GM18507 (cell line): Measurements from ENCODE around the gene ADGRL4.
"Not testable (repeated sequence)": the region's sequence is repeated elsewhere in the genome, so short reads cannot be mapped to it uniquely, and the experiment has no call there.

ENCODE experiments used
- DNase-seq: peaks from one replicate; pipeline ENCODE4 v3.0.0; 2011; ENCODE audit warnings: low read depth; ENCODE audit not compliant: insufficient read length; ENCODE audit errors: extremely low spot score
- FAIRE-seq: peaks from 2 replicates; lab custom pipeline; 2011; peaks lifted over from hg19 to GRCh38; lab: Jason Lieb, UNC

ADGRL4 gene

DNA sequence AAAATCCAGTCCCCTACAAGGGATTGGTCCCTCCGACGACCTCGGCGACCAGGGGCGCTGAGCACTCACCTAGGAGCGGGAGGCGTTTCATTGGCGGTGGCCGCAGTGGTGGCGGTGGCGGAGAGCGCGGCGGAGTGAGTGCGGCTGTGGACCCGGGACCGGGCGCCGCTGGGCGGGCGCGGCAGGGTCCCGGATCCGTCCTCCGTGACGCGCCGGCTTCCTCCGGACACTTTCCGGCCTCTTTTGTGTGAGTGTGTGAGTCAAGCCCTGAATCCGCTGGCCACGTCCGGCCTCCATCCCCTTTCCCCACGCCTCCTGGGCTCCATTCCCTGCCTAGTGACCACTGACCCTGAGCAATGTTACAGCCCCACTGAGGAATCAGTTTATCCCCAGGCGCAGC, at the start of gene ADGRL4:
ADGRL4 (minus strand) TSS at position 167 of the 400 bp plus-strand sequence; CDS start at position 91, 76 bp downstream.
- DNase-seq (no peak), FAIRE-seq (no peak)

- DNase-seq = no peak
- no peak for FAIRE-seq
Measured at GRCh38 chr1:79055856-79056255, 49.3 kb upstream of the ADGRL4 start.

- FAIRE-seq (peak; percentile 93), DNase-seq (no peak)
Measured at GRCh38 chr1:79052829-79053449, 46.4 kb upstream of the ADGRL4 start.

- FAIRE-seq (no peak), DNase-seq (no peak)
Measured at GRCh38 chr1:79044974-79045650, 38.6 kb upstream of the ADGRL4 start.

- FAIRE-seq = no peak
- DNase-seq = no peak
Measured at GRCh38 chr1:79043506-79043905, 37.0 kb upstream of the ADGRL4 start.

GRCh38 chr1:79042539-79042938, 36.0 kb upstream of the ADGRL4 start:
- FAIRE-seq (no peak), DNase-seq (no peak)

- no peak for DNase-seq
- FAIRE-seq = peak; percentile 52
Measured at GRCh38 chr1:79042117-79042516, 35.6 kb upstream of the ADGRL4 start.

GRCh38 chr1:79041666-79042065, 35.1 kb upstream of the ADGRL4 start:
- DNase-seq (no peak), FAIRE-seq (no peak)

DNA sequence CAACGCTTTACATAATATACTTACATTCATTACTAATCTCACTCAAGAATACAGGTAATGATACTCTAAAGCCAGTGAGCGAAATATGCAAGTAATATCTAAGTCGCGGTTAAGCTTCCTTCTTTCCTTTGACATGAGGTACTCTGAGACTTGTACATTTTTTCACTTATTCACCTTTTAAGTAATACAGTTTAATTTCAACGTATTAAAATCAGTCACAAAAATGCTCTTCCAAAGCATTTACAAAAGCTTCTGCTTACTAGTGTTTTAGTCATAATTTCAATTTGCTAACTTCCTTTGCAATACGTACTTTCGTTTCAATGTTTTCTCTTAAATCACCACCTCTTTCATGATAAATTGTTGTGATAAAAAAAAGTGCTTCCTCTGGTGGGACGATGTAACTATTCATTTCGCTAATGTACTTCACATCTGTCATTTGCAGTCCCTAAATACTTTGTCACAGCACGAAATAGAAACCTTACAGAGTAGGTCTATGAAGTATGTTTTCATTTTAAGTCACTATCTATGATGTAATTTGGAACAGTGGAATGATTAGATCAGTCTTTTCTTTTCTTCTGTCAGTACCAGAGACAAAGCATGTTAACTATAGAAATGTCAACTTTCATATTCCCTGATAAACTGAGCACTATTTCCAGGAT, 34.0 kb upstream of the ADGRL4 start:
- peak; percentile 76 for FAIRE-seq
- DNase-seq = no peak

- no peak for FAIRE-seq
Measured at GRCh38 chr1:79037085-79037484, 30.6 kb upstream of the ADGRL4 start.

GRCh38 chr1:79012500-79012899, 6.0 kb upstream of the ADGRL4 start:
- FAIRE-seq (no peak), DNase-seq (no peak)

More at GRCh38 chr1:79037085-79037484, 30.6 kb upstream of the ADGRL4 start:
- no peak for DNase-seq

GRCh38 chr1:79010589-79010988, 4.1 kb upstream of the ADGRL4 start:
- no peak for FAIRE-seq
- DNase-seq = no peak

- FAIRE-seq (no peak), DNase-seq (no peak)
Measured at GRCh38 chr1:79005945-79006344, 585 bp downstream of the ADGRL4 start.

DNA sequence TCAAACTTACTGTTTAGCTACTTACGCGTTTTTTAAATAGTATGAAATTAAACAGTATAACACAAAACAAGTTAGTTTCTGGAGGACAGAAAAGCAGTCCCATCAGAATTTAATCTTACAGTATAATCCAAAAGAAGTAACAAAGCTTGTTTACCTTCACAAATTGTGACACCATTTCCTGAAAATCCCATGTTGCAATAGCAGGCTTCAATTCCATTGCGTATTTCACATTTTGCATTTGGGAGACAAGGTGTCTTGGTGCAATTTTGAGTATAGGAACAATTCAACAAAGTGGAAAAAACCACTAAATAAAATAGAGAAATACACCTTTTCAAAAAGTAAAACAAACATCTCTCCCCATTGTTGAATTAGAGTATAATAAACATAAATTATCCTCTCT, 1.6 kb downstream of the ADGRL4 start:
- no peak for FAIRE-seq
- no peak for DNase-seq

DNA sequence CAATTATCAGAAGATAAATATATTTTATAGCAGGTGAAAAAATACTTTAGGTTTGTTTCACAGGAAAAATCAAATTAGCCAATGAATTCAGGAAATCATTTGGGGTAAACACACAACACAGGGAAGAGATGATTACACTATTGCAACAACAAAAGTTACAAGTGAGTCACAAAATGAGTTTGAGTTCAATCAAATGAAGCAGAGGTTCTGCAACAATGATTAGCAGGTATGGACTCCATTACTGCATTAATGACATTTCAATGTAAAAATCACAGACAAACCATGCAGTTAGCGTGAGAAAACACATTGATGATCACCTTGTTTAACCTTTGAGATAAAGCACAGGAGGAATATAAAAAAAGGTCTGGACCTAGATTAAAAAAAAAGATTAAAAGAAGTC, 9.7 kb downstream of the ADGRL4 start:
- no peak for FAIRE-seq

DNA sequence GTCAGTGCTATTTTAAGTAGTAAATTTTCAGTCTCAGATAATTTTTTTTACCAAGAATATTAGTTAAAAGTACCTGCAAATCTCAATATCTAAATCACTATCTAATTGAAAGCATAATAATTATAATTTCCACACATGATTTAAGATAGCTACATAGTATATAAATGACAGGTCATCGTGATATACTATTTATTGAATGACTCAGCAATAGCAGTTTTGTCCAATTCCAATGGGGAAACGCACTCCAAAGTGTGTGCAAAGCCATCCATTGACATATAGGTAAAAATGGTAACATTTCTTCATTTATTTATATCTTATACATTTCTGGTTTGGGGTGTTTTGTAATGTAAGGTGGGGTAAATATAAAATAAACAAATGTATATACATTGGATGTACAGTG, 19.5 kb downstream of the ADGRL4 start:
- FAIRE-seq = no peak
- no peak for DNase-seq

More for the DNA sequence above, 9.7 kb downstream of the ADGRL4 start:
- DNase-seq = no peak

DNA sequence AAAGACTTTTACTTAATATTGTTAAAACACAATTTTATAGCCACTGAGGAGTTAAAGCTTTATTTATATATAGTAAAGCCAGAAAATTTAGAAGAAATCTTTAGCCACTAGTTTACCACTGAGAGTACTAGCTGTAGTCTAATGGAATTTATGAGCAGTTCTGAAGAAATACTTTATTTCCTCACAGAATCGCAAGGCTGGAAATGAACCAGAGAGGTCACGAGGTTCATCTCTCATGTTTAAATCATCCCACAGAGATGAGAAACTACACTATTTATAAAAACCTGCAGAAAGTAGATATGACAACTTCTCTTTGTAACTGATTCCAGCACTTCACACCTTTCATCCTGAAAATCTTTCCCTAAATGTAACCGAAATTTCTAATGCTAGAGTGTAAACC, 26.0 kb downstream of the ADGRL4 start:
- no peak for FAIRE-seq
- DNase-seq = no peak

- DNase-seq = no peak
- no peak for FAIRE-seq
Measured at GRCh38 chr1:78972723-78973122, 33.8 kb downstream of the ADGRL4 start.

- DNase-seq, FAIRE-seq: not testable (repeated sequence)
Measured at GRCh38 chr1:78967091-78967490, 39.4 kb downstream of the ADGRL4 start.

DNA sequence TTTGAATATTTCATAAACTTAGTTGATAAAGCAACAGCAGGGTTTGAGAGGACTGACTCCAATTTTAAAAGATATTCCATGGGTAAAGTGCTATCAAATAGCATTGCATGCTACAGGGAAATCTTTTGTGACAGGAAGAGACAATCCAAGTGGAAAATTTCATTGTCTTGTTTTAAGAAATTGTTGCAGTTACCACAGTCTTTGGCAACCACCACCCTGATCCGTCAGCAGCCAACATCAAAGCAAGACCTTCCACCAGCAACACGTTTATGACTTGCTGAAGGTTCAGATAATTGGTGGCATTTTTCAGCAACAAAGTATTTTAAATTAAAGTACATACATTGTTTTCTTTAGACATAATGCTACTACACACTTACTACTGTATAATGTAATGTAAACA, 47.8 kb downstream of the ADGRL4 start:
- FAIRE-seq = no peak
- DNase-seq = no peak

DNA sequence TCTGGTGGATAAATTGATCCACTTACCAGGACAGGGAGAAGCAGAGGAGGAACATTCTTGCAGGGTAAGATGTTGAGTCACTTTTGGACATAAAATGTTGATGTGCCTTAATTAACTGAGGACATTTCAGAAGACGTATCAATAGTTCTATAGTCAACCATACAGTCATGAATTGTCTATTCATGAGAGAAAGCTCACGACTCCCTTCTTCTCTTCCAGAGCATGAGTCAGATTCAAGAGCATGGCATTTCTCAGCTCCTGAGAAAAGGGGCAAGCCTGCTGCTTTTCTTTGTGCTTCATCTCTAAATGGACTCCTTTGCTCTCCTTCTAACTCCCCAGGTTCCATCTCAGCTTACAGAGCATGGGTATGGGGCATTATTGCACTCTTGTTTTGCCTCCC, 55.7 kb downstream of the ADGRL4 start:
- no peak for DNase-seq
- no peak for FAIRE-seq
